H9 (cell line): ENCODE data around the gene LCE1A. TPM values are rescaled to one million over a fixed set of nuclear protein-coding genes. Genes with fewer than 3 reads are reported as not detected.

ENCODE experiments used
- DNase-seq: peaks from one replicate; pipeline ENCODE4 v3.0.0-alpha.2; 2017
- H2AFZ ChIP-seq: one replicate; pipeline ENCODE4 v1.6.1; 2013; ENCODE audit warnings: mild to moderate bottlenecking, low read length, control low read depth, moderate library complexity
- H2AK5ac ChIP-seq: 2 replicates; pipeline ENCODE4 v1.6.1; 2013; ENCODE audit warnings: low read length, control low read depth, mixed read lengths; ENCODE audit not compliant: insufficient read length
- H2BK120ac ChIP-seq: one replicate; pipeline ENCODE4 v1.6.1; 2013; ENCODE audit warnings: low read depth, mild to moderate bottlenecking, low read length, control low read depth, inconsistent platforms; ENCODE audit not compliant: poor library complexity, severe bottlenecking
- H2BK12ac ChIP-seq: 2 replicates; pipeline ENCODE4 v1.6.1; 2013; ENCODE audit warnings: low read length, control low read depth, mixed read lengths, low read depth; ENCODE audit not compliant: insufficient read length
- H2BK15ac ChIP-seq: 2 replicates; pipeline ENCODE4 v1.6.1; 2013; ENCODE audit warnings: low read depth, low read length, control low read depth
- H2BK20ac ChIP-seq: one replicate; pipeline ENCODE4 v1.6.1; 2013; ENCODE audit warnings: low read depth, mild to moderate bottlenecking, low read length, control low read depth, inconsistent platforms; ENCODE audit not compliant: poor library complexity, severe bottlenecking
- H2BK5ac ChIP-seq: 2 replicates; pipeline ENCODE4 v1.6.1; 2013; ENCODE audit warnings: low read length, control low read depth, mixed read lengths; ENCODE audit not compliant: insufficient read length
- H3K14ac ChIP-seq: 2 replicates; pipeline ENCODE4 v1.6.1; 2013; ENCODE audit warnings: low read length, control low read depth; ENCODE audit not compliant: insufficient read depth
- H3K18ac ChIP-seq: 2 replicates; pipeline ENCODE4 v1.6.1; 2013; ENCODE audit warnings: low read depth, mild to moderate bottlenecking, mixed read lengths, low read length, control low read depth; ENCODE audit not compliant: insufficient read length
- H3K23ac ChIP-seq: 2 replicates; pipeline ENCODE4 v1.6.1; 2013; ENCODE audit warnings: low read length, control low read depth, mixed read lengths, low read depth; ENCODE audit not compliant: insufficient read length
- H3K23me2 ChIP-seq: 2 replicates; pipeline ENCODE4 v1.6.1; 2013; ENCODE audit warnings: low read depth, mild to moderate bottlenecking, mixed read lengths, low read length, control low read depth; ENCODE audit not compliant: insufficient read length, poor library complexity, severe bottlenecking
- H3K27ac ChIP-seq: 2 replicates; pipeline ENCODE4 v1.5.1; 2013; ENCODE audit warnings: low read length, control low read depth, mixed read lengths, low read depth; ENCODE audit not compliant: insufficient read length
- H3K27me3 ChIP-seq: 2 replicates; pipeline ENCODE4 v1.6.1; 2013; ENCODE audit warnings: low read length, control low read depth, inconsistent platforms; ENCODE audit not compliant: insufficient read depth
- H3K4ac ChIP-seq: 2 replicates; pipeline ENCODE4 v1.6.1; 2013; ENCODE audit warnings: low read depth, mild to moderate bottlenecking, control low read depth, inconsistent platforms, low read length, moderate library complexity
- H3K4me1 ChIP-seq: 2 replicates; pipeline ENCODE4 v1.6.1; 2013; ENCODE audit warnings: low read length, control low read depth, inconsistent platforms; ENCODE audit not compliant: insufficient read depth
- H3K4me2 ChIP-seq: 2 replicates; pipeline ENCODE4 v1.6.1; 2013; ENCODE audit warnings: low read length, control low read depth, mixed read lengths; ENCODE audit not compliant: insufficient read length, insufficient read depth
- H3K56ac ChIP-seq: 2 replicates; pipeline ENCODE4 v1.6.1; 2013; ENCODE audit warnings: low read depth, mild to moderate bottlenecking, mixed read lengths, low read length, control low read depth; ENCODE audit not compliant: insufficient read length
- H3K79me1 ChIP-seq: 2 replicates; pipeline ENCODE4 v1.6.1; 2013; ENCODE audit warnings: low read depth, mild to moderate bottlenecking, moderate library complexity, low read length, control low read depth, inconsistent platforms; ENCODE audit not compliant: insufficient read depth, poor library complexity, severe bottlenecking
- H3K79me2 ChIP-seq: 2 replicates; pipeline ENCODE4 v1.6.1; 2013; ENCODE audit warnings: low read length, control low read depth, inconsistent platforms; ENCODE audit not compliant: insufficient read depth
- H3K9ac ChIP-seq: 2 replicates; pipeline ENCODE4 v1.6.1; 2013; ENCODE audit warnings: low read length, control low read depth, mixed read lengths; ENCODE audit not compliant: insufficient read length; ENCODE audit errors: extremely low read depth
- H3K9me3 ChIP-seq: one replicate; pipeline ENCODE4 v1.6.1; 2013; ENCODE audit warnings: low read depth, low read length, inconsistent platforms; ENCODE audit not compliant: control insufficient read depth
- H3T11ph ChIP-seq: one replicate; pipeline ENCODE4 v1.6.1; 2013; ENCODE audit warnings: mild to moderate bottlenecking, low read length, control low read depth, inconsistent platforms
- H4K20me1 ChIP-seq: one replicate; pipeline ENCODE4 v1.6.1; 2013; ENCODE audit not compliant: control insufficient read depth, insufficient read length, insufficient read depth
- H4K5ac ChIP-seq: 2 replicates; pipeline ENCODE4 v1.6.1; 2013; ENCODE audit warnings: low read depth, mild to moderate bottlenecking, mixed read lengths, low read length, control low read depth; ENCODE audit not compliant: insufficient read length
- H4K8ac ChIP-seq: replicated peaks from 2 replicates; pipeline ENCODE4 v1.6.1; 2013; ENCODE audit warnings: low read length, control low read depth, mixed read lengths, low read depth; ENCODE audit not compliant: insufficient read length
- H4K91ac ChIP-seq: 2 replicates; pipeline ENCODE4 v1.6.1; 2013; ENCODE audit warnings: low read depth, mild to moderate bottlenecking, moderate library complexity, mixed read lengths, low read length, control low read depth; ENCODE audit not compliant: insufficient read length
- H3K27ac Mint-ChIP-seq, 3 experiments: 2 replicates in 2 of 3; 3 replicates in 1 of 3; pipeline ENCODE4 v1.8.0; 2020 to 2021; ENCODE audit warnings: mixed read lengths in 3 of 3, mild to moderate bottlenecking in 1 of 3, moderate library complexity in 1 of 3
- H3K27me3 Mint-ChIP-seq: 2 replicates; pipeline ENCODE4 v1.8.0; 2021; ENCODE audit warnings: low read depth, mild to moderate bottlenecking, moderate library complexity, mixed read lengths
- H3K36me3 Mint-ChIP-seq, 3 experiments: 2 replicates in 2 of 3; 3 replicates in 1 of 3; pipeline ENCODE4 v1.8.0; 2020 to 2021; ENCODE audit warnings: low read depth in 3 of 3, mixed read lengths in 3 of 3; ENCODE audit not compliant: insufficient read depth in 1 of 3
- H3K4me1 Mint-ChIP-seq, 2 experiments: 2 replicates each; pipeline ENCODE4 v1.8.0; 2020; ENCODE audit warnings: mixed read lengths in 2 of 2
- H3K4me3 Mint-ChIP-seq, 2 experiments: 2 replicates in 1 of 2; 3 replicates in 1 of 2; pipeline ENCODE4 v1.8.0; 2020 to 2021; ENCODE audit warnings: mild to moderate bottlenecking in 2 of 2, mixed read lengths in 2 of 2, moderate library complexity in 1 of 2
- H3K9me3 Mint-ChIP-seq, 2 experiments: 2 replicates in 1 of 2; 3 replicates in 1 of 2; pipeline ENCODE4 v1.8.0; 2020; ENCODE audit warnings: mild to moderate bottlenecking in 2 of 2, mixed read lengths in 2 of 2, moderate library complexity in 1 of 2
- WGBS: extraction: QIAGEN DNeasy Blood & Tissue Kit; methylation state at CpG from one replicate; pipeline ENCODE4 v1.1.7; 2013; ENCODE audit warnings: missing lambda C conversion rate, low lambda C conversion rate, mixed read lengths; ENCODE audit not compliant: insufficient read length; ENCODE audit errors: extremely low coverage; 5-methylcytosine and 5-hydroxymethylcytosine counted together
- total RNA-seq: library from RNA; stranded (reverse); gene quantifications from 2 replicates; pipeline ENCODE4 v1.2.1, GENCODE V29; 2021
- TF ChIP-seq, protein P1 (sequence below): fragments of 200-600 bp; sonication (generic); conservative IDR thresholded peaks from 3 replicates; pipeline ENCODE4 v1.8.0; 2021; ENCODE audit warnings: antibody characterized with exemption, mild to moderate bottlenecking

LCE1A gene
- total RNA-seq, 1 experiment from 2014 or later, result not detected

DNA sequence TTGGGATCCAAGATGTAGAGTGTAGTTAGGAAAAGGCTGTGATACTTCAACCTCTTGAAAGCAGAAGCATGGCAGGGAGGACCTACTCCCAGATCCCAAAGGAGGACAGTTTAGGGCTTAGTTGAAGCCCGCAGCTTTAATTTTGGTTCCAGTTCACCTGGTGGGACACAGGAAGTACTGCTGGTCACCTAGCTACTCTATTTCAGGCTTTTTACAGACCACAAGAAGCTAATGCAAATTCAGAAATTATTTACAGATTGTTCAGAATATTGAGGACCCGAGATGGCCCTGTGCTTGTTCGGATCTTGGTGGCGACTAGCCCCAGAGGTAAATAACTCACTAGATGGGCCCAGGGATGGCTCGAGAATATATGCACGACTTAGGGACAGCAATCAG is 44.5 kb downstream of the LCE1A start:
- Histone ChIP-seq H3K4ac (no peak overlapping the region), H3K27me3 (no peaks in the 10 kb centered on the region), H3K23me2 (no peaks in the 10 kb centered on the region), H4K20me1 (no peaks in the 10 kb centered on the region), H4K91ac (no peak overlapping the region), H3K4me1 (no peaks in the 10 kb centered on the region), H3T11ph (no peak overlapping the region), H3K56ac (no peak overlapping the region), H4K5ac (no peak overlapping the region), H3K14ac (no peak overlapping the region), H2BK12ac (no peak overlapping the region), H3K79me1 (no peaks in the 10 kb centered on the region), H2BK5ac (no peak overlapping the region), H3K4me2 (no peak overlapping the region), H3K9ac (no peak overlapping the region), H3K79me2 (no peaks in the 10 kb centered on the region), H2BK15ac (no peak overlapping the region), H3K27ac (no peak overlapping the region), H2BK120ac (no peak overlapping the region), H3K9me3 (no peaks in the 10 kb centered on the region), H2AFZ (no peak overlapping the region), H4K8ac (no peak overlapping the region), H2BK20ac (no peak overlapping the region), H3K18ac (no peak overlapping the region), H3K23ac (no peak overlapping the region), H2AK5ac (no peak overlapping the region)
- TF ChIP-seq, protein P1, sequence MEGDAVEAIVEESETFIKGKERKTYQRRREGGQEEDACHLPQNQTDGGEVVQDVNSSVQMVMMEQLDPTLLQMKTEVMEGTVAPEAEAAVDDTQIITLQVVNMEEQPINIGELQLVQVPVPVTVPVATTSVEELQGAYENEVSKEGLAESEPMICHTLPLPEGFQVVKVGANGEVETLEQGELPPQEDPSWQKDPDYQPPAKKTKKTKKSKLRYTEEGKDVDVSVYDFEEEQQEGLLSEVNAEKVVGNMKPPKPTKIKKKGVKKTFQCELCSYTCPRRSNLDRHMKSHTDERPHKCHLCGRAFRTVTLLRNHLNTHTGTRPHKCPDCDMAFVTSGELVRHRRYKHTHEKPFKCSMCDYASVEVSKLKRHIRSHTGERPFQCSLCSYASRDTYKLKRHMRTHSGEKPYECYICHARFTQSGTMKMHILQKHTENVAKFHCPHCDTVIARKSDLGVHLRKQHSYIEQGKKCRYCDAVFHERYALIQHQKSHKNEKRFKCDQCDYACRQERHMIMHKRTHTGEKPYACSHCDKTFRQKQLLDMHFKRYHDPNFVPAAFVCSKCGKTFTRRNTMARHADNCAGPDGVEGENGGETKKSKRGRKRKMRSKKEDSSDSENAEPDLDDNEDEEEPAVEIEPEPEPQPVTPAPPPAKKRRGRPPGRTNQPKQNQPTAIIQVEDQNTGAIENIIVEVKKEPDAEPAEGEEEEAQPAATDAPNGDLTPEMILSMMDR, result no peak
- no peaks in the 10 kb centered on the region; the same call in none of the 2 replicates for H3K27me3 Mint-ChIP-seq
- H3K27ac Mint-ChIP-seq, result no peak overlapping the region
- no CpG with 5 or more reads among the region's 6 CpGs for WGBS
- H3K4me3 Mint-ChIP-seq, result no peak overlapping the region; a peak in 1 of 5 replicates
- no peaks in the 10 kb centered on the region for H3K4me1 Mint-ChIP-seq
- no peaks in the 10 kb centered on the region for H3K36me3 Mint-ChIP-seq
- no peak for DNase-seq
- peaks cover 10 to 13% of the 10 kb centered on the region in 2 experiments for H3K9me3 Mint-ChIP-seq
